ENCODE measurements around the gene SLC25A23.

DNA sequence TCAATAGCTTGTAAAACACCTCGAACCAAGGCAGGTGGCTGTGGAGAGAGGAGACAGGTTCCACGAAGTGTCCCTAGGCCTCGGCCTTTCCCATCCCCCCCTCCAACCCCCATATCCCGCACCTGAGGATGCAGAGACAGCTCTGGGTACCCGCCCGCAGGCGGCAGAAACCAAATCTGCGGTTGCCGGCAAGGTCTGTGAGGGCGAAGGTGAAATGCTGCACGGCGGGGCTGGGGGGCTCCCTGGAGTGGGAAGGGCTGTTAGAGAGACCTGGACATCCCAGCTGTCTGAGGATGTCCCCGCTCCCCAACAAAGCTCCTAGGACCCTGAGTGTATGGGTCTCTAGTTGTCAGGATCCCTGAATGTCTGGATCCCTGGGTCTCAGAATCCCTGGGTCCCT is 19.2 kb upstream of the SLC25A23 start:
- TF ChIP-seq, protein P1, sequence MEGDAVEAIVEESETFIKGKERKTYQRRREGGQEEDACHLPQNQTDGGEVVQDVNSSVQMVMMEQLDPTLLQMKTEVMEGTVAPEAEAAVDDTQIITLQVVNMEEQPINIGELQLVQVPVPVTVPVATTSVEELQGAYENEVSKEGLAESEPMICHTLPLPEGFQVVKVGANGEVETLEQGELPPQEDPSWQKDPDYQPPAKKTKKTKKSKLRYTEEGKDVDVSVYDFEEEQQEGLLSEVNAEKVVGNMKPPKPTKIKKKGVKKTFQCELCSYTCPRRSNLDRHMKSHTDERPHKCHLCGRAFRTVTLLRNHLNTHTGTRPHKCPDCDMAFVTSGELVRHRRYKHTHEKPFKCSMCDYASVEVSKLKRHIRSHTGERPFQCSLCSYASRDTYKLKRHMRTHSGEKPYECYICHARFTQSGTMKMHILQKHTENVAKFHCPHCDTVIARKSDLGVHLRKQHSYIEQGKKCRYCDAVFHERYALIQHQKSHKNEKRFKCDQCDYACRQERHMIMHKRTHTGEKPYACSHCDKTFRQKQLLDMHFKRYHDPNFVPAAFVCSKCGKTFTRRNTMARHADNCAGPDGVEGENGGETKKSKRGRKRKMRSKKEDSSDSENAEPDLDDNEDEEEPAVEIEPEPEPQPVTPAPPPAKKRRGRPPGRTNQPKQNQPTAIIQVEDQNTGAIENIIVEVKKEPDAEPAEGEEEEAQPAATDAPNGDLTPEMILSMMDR (IDR thresholded peaks at IDR 0.05) = no peak
- TF ChIP-seq POLR2A (IDR thresholded peaks at IDR 0.05) (no peak), POLR2AphosphoS5 (IDR thresholded peaks at IDR 0.05) (no peak)
